Retinal pigment epithelial cell (primary cell): ENCODE results near the gene CNTN5.

Experiments
- DNase-seq: peaks from one replicate; pipeline ENCODE4 v3.0.0-alpha.2; 2010; ENCODE audit warnings: low read depth
- H3K4me3 ChIP-seq: 2 replicates; pipeline ENCODE4 v1.5.1; 2011; ENCODE audit warnings: mild to moderate bottlenecking, low read length, control low read depth, moderate library complexity
- TF ChIP-seq, protein P1 (sequence below): conservative IDR thresholded peaks from 2 replicates; pipeline ENCODE4 v1.5.1; 2011; ENCODE audit warnings: low read depth, low read length, control low read depth, inconsistent platforms

Gene CNTN5

DNA sequence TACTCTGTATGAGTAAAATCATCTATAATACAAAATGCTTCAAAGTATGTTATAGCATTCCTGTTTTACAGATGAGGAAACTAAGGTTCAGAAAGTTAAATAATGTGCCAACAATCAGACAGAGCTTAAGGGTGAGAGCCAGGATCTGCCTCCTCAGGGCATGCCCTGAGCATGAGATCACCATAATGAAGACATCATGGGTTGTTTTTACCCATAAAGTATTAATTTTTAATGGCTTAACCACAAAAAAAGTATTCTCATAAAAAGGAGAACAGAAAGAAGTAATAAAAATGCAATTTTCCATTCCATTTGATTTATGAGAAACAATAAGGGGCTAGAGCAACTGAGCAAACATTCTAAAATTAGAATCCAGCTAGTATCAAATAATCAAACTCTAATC, 1132.0 kb downstream of the CNTN5 start:
- no peak overlapping the region for H3K4me3 ChIP-seq
- TF ChIP-seq, protein P1, sequence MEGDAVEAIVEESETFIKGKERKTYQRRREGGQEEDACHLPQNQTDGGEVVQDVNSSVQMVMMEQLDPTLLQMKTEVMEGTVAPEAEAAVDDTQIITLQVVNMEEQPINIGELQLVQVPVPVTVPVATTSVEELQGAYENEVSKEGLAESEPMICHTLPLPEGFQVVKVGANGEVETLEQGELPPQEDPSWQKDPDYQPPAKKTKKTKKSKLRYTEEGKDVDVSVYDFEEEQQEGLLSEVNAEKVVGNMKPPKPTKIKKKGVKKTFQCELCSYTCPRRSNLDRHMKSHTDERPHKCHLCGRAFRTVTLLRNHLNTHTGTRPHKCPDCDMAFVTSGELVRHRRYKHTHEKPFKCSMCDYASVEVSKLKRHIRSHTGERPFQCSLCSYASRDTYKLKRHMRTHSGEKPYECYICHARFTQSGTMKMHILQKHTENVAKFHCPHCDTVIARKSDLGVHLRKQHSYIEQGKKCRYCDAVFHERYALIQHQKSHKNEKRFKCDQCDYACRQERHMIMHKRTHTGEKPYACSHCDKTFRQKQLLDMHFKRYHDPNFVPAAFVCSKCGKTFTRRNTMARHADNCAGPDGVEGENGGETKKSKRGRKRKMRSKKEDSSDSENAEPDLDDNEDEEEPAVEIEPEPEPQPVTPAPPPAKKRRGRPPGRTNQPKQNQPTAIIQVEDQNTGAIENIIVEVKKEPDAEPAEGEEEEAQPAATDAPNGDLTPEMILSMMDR = no peak
- DNase-seq = peak; percentile 47

DNA sequence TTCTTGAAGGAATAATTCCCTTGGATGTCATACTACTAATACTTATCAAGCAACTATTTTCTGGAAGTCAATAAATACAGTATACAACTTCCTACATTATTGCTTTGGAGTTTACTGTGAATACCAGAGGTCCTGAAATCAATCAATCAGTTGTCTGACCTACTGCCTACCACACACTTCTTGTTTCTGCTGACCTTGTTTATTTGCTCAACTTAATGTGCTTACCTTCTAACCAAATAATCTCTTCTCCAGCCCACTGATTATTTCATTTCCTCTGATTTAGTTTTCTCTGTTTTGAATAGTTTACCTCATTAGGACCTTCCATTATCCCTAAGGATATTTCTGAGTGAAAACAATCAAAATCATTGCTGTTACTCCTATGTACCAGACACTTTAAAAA, 1142.7 kb downstream of the CNTN5 start:
- no peak overlapping the region for H3K4me3 ChIP-seq
- no peak for DNase-seq
- TF ChIP-seq, protein P1 = no peak

DNA sequence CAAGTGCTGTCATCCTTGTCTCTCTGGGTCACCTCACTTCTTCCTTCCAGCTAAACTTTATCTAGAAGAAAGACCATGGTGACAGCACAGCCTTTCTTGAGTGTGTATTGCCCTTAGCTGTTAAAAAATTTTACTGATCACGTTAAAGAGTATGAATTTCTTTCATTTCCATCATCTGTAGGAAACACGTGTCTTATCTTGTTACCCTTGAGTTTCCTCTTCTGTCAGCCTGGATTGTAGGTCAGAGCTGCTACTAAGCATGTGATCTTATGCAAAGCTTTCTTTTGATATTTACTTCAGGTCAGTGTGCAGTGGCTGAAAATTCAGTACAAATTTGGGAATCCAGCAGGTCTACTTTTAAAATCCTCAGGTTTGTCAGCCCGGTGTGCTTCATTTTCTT, 1154.1 kb downstream of the CNTN5 start:
- TF ChIP-seq, protein P1 = no peak
- no peak overlapping the region for H3K4me3 ChIP-seq
- no peak for DNase-seq

DNA sequence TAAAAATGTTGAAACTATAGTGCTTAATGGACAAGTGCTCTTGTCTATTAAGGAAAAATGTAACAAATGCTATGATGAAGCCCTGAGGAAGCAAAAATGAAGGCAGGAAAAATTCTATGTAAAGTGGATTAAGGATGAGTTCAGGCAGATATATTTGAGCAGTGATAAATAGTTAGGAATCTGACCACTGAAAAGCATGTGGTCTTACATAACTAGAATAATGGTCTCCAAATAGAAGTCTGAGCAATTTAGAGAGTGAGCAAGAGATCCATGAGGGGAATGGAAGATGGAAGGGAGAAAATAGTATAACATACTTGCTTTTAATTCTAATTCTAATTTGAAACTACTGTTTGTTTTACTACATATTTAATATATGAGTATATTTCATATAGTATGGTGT, 1155.7 kb downstream of the CNTN5 start:
- TF ChIP-seq, protein P1 = no peak
- no peak overlapping the region for H3K4me3 ChIP-seq
- DNase-seq = no peak

DNA sequence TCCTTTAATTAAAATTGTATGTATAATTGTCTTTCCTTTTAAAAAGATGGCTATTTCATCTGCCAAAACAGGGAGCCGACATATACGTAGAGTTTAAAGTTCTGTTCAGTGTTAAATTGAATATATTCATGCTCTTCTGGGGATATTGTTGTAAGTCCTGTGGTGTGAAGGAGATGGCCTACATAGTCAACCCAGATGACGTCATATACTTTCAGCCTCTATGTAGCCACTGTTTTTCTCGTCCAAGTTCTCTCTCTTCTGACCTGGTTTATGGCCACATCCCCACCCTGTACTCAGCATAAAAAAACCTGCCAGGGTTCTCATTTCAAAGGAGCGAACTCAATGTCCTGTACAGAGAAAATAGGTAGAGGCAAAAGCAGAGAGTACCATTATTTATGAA, 1156.9 kb downstream of the CNTN5 start:
- no peak for DNase-seq
- TF ChIP-seq, protein P1 = no peak
- H3K4me3 ChIP-seq = no peak overlapping the region

DNA sequence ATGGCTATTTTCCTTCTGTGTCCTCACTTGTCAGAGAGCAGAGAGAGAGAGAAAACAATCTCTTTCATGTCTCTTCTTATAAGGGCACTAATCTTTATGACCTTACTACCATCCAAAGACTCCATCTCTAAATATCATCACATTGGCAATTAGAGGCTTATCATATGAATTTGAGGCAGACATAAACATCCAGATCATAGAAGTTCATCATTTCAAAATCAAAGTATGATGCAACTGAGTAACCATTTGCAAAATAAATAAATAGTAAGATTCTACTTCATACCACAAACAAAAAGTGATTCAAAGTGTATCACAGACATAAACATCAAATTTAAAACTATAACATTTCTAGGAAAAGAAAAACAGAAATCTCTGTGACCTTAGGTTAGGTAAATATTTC, 1161.6 kb downstream of the CNTN5 start:
- no peak overlapping the region for H3K4me3 ChIP-seq
- TF ChIP-seq, protein P1 = no peak
- no peak for DNase-seq

DNA sequence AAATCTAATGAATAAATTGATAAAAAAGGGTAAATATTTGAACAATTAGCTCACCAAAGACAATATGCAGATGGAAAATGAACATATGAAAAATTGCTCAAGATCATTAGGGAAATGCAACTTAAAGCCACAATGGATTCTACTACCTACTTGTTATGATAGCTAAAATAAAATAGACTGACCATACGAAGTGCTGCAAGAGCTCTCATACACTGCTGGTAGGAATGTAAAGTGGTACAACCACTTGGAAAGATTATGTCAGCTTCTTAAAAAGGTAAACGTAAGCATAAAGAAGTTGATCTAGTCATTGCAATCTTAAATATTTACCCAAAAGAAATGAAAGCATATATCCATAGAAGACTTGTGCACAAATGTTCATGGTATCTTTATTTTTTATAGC, 1162.2 kb downstream of the CNTN5 start:
- no peak for DNase-seq
- H3K4me3 ChIP-seq = no peak overlapping the region
- TF ChIP-seq, protein P1 = no peak
